ENCODE results near the gene CCDC85C.

CCDC85C gene

DNA sequence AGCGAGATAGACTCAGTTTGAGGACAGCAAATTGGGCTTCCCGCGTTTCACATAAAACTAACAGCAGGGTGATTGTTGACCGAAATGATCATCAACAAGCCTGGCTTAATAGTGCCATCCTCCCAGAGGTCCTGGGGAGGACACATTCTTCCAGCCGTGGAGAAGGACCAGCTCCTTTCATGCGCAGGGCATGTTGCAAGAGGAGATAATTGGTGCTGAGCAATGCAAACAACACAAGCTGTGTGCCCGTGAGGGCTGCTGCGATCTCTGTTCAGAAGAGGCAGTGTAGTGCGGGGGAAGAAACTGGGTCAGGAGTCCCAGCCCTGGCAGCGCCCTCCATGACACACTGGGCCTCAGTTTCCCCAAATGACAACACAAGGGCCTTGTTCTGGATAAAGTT is 54.3 kb downstream of the CCDC85C start:
- TF ChIP-seq, protein P1, sequence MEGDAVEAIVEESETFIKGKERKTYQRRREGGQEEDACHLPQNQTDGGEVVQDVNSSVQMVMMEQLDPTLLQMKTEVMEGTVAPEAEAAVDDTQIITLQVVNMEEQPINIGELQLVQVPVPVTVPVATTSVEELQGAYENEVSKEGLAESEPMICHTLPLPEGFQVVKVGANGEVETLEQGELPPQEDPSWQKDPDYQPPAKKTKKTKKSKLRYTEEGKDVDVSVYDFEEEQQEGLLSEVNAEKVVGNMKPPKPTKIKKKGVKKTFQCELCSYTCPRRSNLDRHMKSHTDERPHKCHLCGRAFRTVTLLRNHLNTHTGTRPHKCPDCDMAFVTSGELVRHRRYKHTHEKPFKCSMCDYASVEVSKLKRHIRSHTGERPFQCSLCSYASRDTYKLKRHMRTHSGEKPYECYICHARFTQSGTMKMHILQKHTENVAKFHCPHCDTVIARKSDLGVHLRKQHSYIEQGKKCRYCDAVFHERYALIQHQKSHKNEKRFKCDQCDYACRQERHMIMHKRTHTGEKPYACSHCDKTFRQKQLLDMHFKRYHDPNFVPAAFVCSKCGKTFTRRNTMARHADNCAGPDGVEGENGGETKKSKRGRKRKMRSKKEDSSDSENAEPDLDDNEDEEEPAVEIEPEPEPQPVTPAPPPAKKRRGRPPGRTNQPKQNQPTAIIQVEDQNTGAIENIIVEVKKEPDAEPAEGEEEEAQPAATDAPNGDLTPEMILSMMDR (IDR thresholded peaks at IDR 0.05): no peak
- TF ChIP-seq ZFX (IDR thresholded peaks at IDR 0.05; ENCODE audit: borderline replicate concordance): no peak

DNA sequence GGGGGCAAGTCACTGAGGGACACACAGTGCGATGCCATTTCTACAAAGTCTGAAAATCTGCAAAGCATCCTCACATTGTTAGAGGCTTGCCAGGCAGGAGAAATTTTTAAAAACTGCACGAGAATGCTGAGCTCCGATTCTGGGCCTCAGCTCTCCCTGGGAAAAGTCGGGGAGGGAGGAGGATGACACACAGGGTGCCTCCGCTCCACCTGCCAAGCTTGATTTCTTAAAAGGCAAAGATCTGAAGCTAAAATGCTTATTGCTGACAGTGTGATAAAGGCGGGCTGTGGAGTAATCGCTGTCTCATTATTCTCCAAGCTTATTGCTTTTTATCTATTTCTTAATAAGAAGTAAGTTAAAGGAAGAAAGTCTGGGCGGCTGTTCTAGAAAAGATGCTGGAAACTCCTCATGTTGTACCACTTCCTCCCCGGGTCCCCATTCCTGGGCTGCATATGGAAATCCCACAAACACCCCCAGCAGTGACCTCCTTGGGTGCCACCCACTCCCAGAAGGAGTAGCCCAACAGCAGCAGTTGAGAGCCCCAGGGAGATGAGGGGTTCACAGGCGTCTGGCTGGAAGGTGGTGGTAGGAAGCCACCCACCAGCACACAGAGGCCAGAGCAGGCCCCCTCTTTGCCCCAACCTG is 55.0 kb downstream of the CCDC85C start:
- H3K27ac ChIP-seq: no peak overlapping the region
- TF ChIP-seq, protein P1 (IDR thresholded peaks at IDR 0.05): no peak
- no peak for TF ChIP-seq ZFX (IDR thresholded peaks at IDR 0.05; ENCODE audit: borderline replicate concordance)

More for the DNA sequence above, 54.3 kb downstream of the CCDC85C start:
- H3K27ac ChIP-seq: no peak overlapping the region

DNA sequence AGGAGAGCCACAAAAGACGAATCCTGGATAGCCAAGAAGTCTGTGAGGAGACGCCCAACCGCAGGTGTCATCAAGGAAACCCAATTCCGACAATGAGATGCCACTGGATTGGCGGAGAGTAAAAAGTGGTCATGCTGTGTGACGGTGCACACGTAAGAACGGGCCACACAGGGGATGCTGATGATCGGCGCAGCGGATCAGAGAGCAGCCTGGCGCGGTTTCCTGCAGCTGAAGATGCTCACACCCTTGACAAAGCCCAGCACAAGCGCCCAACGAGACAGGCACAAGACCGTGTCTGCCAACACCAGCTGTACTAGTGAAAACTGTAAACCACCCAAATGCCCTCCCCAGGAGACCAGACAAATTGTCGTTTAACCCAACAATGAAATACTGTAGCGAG is 55.8 kb downstream of the CCDC85C start:
- H3K27ac ChIP-seq: no peak overlapping the region
- no peak for TF ChIP-seq ZFX (IDR thresholded peaks at IDR 0.05; ENCODE audit: borderline replicate concordance)
- TF ChIP-seq, protein P1 (IDR thresholded peaks at IDR 0.05): no peak

DNA sequence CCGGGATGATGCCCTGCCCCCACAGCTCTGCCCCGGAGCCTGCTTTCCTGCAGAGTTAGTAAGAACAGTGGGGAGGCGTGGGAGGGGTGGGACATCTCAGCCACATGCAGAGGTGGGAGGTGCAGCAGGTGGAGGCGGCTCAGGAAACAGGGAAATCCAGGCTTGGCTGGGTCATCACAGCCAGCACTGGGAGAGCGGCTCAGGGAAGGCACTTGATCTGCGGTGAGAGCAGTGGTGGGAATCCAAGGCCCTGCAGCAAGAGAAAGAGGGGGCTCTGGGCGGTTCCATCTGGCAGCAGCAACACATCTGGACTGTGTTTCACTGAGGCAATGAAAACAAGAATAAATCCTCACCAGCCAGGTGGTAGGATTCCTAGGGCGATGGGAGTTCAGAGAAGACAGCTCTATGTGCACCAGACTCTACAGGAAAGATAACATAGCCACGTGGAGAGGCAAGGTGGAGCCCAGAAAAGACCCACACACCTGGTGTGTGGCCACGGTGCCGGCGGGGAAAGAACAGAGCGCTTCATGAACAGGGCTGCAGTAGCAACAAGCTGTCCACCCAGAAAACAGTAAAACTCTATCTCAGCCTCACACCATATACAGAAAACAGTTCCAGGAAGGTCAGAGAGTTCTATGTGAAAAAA is 57.6 kb downstream of the CCDC85C start:
- no peak overlapping the region for H3K27ac ChIP-seq
- TF ChIP-seq, protein P1 (IDR thresholded peaks at IDR 0.05): no peak
- no peak for TF ChIP-seq ZFX (IDR thresholded peaks at IDR 0.05; ENCODE audit: borderline replicate concordance)

DNA sequence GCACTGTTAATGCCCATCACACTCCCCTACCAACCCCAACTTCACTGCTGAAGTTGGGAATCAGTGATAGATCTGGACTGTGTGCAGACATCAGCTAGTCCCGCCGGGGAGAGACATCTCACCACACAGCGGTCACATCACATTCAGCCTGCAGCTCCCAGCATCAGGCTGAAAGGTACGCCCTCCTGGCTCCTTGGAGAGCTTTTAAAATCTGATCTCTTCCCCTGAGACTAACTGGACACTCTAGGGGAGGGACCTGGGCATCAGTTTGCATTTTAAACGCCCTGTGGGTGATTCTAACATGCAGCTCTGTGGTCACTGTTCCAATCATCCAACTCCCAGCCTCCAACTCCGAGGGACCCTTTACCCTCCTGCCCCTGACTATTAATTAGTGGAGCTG is 58.4 kb downstream of the CCDC85C start:
- H3K27ac ChIP-seq: no peak overlapping the region
- TF ChIP-seq ZFX (IDR thresholded peaks at IDR 0.05; ENCODE audit: borderline replicate concordance): no peak
- TF ChIP-seq, protein P1 (IDR thresholded peaks at IDR 0.05): no peak

DNA sequence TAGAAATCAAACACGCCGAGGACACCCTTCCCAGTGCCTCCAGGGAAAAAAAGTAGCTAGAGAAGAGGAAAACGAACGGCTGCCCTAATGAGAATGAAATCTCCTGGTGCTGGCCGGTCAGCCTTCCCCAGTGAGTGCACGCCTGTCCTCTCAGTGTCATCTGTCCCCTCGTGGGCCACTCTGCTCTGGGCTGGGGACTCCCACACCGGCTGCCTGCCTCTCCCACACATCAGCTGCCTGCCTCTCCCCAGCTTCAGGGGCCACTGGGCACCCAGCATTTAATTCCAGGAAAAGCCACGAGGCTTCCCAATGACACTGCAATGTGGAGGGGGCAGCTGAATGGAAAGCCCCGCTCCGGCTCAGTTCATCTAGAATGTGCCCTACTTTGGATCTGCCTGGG is 59.0 kb downstream of the CCDC85C start:
- H3K27ac ChIP-seq: no peak overlapping the region
- TF ChIP-seq, protein P1 (IDR thresholded peaks at IDR 0.05): no peak
- no peak for TF ChIP-seq ZFX (IDR thresholded peaks at IDR 0.05; ENCODE audit: borderline replicate concordance)

DNA sequence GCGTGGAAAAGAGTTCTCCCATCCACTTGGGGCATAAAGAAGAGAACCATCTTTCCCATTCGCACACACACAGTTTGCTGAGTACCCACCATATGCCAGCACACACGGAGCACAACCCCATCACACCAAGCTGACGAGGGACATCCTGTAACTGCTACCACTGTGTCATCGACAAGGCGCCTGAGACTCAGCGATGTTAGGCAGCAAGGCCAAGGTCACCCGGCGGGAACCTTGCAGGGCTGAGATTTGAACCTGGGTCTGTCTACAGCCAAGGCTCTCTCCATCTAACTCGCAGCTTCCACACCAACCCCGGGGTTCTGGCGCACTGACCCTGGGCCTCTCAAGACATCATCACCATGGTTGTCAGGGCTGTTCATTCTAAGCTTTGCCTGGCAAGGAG is 60.0 kb downstream of the CCDC85C start:
- H3K27ac ChIP-seq: no peak overlapping the region
- TF ChIP-seq, protein P1 (IDR thresholded peaks at IDR 0.05): no peak
- TF ChIP-seq ZFX (IDR thresholded peaks at IDR 0.05; ENCODE audit: borderline replicate concordance): no peak
